ENCODE measurements around the gene PAK1IP1.
"Not testable (repeated sequence)": the region's sequence is repeated elsewhere in the genome, so short reads cannot be mapped to it uniquely, and the experiment has no call there.

The PAK1IP1 gene

DNA sequence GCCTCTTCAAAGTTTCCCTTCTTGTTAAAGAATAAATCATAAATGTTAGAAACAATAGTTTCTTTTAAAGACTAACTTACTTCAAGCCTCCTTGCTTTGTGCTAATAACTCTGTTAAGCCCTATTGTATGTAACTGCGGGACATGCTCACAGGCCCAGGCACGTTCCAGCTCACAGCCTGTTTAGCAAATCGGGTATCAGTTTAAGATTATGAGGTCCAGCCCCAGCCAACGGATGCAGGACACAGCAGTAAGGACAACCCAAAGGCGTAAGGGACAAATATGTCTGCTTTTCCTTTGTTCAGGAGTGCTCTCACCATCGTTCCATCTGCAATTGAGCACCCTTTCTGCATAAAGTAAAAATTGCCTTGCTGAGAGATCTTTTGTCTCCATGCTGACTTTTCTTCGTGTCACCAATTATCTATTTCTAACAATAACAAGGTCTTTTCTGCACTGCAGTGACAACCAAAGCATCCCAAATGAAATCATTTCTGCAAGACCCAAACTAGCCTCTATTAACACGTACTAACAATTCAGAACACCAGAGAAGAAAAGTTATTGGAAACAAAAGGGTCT is 1.7 kb upstream of the PAK1IP1 start:
- no peak for DNase-seq (ENCODE audit: low spot score)

DNA sequence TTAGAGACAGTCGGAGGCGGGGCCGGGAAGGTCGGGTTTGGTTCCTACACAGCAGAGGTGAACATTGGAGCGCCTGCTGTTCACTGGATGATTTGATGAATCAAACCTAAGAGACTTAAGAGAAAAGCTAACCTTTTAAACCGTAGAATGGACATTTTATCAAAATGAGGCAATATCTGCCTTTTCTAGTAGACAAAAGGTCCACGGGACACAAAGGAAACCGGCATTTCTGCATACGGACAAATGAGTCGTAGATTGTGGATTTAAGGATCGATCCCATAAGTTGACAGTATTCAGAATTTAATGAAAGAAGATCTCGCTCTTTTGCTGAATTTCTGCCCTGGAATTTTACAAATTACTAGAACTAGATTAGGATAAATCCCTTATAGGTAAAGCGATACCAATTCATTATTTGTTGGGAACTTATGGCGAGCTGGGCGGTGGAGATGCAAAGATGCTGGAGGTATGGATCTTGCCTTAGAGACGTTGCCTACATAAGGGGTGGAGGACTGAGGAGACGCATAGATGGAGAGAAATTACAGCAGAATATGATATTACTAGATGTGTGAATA is 400 bp downstream of the PAK1IP1 start:
- no peak for DNase-seq (ENCODE audit: low spot score)

DNA sequence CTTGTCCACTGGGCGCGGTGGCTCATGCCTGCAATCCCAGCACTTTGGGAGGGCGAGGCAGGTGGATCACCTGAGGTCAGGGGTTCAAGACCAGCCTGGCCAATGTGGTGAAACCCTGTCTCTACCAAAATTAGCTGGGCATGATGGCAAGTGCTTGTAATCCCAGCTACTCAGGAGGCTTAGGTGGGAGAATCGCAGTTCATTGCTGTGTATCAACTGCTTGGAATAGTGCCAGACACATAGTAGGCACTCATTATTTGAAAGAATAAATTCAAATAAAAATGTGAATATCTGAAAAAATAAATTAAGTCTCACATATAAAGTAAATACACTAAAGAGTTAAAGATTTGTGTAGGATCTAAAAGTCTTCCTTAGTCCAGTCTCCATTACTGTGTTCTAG is 1.9 kb downstream of the PAK1IP1 start:
- DNase-seq (ENCODE audit: low spot score), result no peak

DNA sequence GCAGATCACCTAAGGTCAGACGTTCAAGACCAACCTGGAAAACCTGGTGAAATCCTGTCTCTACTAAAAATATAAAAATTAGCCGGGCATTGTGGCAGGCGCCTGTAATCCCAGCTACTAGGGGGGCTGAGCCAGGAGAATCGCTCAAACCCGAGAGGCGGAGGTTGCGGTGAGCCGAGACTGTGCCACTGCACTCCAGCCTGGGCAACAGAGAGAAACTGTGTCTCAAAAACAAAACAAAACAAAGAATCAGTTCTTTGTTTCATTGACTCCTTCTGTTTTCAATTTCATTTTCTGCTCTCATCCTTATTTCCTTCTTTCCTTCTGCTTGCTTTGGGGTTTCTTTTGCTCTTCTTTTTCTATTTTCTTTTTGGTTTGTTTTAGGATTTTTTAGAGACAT is 19.2 kb downstream of the PAK1IP1 start:
- DNase-seq (ENCODE audit: low spot score), result no peak

DNA sequence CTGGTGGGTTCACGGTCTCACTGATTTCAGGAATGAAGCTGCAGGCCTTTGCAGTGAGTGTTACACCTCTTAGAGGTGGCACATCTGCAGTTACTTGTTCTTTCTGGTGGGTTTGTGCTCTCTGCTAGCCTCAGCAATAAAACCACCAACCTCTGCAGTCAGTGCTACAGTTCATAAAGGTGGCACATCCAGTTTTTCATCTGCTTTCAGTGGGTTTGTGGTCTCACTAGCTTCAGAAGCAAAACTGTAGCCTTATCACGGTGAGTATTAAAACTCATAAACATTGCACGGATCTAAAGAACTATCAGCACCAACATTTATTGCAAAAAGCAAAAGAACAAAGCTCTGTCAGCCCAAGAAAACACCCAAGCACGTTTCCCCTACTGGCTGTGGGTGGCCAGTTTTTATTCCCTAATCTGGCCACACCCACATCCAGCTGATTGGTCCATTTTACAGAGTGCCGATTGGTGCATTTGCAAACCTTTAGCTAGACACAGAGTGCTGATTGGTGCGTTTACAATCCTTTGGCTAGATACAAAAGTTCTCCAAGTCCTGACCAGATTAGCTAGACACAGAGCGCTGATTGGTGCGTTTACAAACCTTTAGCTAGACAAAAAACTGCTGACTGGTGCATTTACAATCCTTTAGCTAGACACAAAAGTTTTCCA is 24.7 kb downstream of the PAK1IP1 start:
- DNase-seq (ENCODE audit: low spot score), result no peak

DNA sequence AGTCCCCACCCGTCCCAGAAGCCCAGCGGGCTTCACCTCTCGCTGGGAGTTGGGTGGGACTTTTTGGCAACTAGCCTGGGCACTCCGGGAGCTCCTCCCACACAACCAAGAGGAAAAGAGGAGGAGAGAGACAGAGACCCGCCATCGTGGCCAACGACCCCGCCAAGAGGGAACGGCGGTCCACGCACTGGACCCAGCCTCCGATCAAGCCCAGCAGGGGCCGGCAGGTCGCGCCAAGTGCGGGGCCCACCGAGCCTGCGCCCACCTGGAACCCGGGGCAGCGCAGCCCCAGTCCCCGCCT is 25.1 kb downstream of the PAK1IP1 start:
- DNase-seq (ENCODE audit: low spot score), result peak; percentile 18

DNA sequence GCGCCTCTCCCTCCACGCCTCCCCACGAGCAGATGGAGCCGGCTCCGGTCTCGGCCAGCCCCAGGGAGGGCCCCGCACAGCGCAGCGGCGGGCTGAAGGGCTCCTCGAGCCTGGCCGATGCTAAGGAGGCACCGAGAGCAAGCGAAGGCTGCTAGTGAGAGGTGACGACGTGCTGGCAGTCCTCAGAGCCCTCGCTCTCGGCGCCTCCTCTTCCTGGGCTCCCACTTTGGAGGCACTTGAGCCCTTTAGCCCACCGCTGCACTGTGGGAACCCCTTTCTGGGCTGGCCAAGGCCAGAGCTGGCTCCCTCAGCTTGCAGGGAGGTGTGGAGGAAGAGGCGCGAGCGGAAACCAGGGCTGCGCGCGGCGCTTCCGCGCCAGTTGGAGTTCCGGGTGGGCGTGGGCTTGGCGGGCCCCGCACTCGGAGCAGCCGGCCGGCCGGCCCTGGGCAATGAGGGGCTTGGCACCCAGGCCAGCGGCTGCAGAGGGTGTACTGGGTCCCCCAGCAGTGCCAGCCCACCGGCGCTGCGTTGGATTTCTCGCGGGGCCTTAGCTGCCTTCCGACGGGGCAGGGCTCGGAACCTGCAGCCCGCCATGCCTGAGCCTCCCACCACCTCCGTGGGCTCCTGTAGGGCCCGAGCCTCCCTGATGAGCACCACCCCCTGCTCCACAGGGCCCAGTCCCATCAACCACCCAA is 25.6 kb downstream of the PAK1IP1 start:
- DNase-seq (ENCODE audit: low spot score), result peak; percentile 29

DNA sequence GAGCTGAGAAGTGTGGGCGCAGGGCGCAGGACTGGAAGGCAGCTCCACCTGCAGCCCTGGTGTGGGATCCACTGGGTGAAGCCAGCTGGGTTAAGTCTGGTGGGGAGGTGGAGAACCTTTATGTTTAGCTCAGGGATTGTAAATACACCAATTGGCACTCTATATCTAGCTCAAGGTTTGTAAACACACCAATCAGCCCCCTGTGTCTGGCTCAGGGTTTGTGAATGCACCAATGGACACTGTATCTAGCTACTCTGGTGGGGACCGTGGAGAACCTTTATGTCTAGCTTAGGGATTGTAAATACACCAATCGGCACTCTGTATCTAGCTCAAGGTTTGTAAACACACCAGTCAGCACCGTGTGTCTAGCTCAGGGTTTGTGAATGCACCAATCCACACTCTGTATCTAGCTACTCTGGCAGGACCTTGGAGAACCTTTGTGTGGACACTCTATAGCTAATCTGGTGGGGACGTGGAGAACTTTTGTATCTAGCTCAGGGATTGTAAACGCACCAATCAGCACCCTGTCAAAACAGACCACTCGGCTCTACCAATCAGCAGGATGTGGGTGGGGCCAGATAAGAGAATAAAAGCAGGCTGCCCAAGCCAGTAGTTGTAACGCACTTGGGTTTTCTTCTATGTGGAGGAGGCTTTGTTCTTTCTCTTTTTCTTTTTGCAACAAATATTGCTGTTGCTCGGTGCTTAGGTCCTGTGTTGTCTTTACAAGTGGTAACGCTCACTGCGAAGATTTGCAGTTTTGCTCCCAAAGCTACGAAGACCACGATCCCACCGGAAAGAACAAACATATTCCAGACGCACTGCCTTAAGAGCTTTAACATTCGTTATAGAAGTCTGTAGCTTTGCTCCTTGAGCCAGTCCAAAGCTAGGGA is 26.4 kb downstream of the PAK1IP1 start:
- not testable (repeated sequence) for DNase-seq (ENCODE audit: low spot score)

DNA sequence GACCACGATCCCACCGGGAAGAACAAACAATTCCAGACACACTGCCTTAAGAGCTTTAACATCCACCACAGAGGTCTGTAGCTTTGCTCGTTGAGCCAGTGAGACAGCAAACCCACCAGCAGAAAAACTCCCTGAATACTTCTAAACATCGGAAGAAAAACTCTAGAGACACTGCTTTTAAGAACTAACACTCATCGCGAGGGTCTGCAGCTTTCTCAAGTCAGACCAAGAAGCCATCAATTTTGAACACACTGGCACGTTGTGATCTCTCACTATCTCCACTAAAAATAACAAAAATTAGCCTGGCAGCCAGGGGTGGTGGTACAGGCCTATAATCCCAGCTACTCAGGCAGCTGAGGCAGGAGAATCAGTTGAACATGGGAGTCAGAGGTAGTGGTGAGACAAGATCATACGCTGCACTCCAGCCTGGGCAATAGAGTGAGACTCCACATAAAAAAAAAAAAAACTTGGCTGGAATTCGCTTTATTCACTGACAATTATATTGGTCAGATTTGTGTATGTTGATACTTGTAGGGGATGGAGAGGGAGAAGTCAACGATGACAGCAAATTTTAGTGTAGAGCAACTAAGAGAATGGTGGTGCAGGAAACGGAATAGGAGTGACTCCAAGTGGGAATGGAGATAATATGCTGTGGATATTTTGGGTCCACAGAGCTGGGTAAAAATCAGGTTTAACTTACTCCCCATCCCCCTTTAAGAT is 27.2 kb downstream of the PAK1IP1 start:
- no peak for DNase-seq (ENCODE audit: low spot score)

DNA sequence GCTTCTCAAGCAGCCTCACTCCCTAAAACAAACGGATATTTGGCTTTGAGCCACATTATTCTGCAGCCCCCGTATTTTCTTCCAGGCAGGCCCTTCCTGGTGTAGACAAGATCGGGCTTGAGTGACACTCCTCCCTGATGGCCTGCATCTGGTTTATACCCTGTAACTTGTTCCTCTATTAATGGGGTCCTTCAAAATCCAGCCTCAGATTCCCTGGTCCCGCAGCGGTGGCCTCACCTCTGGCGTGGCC is 27.7 kb downstream of the PAK1IP1 start:
- DNase-seq (ENCODE audit: low spot score), result no peak

DNA sequence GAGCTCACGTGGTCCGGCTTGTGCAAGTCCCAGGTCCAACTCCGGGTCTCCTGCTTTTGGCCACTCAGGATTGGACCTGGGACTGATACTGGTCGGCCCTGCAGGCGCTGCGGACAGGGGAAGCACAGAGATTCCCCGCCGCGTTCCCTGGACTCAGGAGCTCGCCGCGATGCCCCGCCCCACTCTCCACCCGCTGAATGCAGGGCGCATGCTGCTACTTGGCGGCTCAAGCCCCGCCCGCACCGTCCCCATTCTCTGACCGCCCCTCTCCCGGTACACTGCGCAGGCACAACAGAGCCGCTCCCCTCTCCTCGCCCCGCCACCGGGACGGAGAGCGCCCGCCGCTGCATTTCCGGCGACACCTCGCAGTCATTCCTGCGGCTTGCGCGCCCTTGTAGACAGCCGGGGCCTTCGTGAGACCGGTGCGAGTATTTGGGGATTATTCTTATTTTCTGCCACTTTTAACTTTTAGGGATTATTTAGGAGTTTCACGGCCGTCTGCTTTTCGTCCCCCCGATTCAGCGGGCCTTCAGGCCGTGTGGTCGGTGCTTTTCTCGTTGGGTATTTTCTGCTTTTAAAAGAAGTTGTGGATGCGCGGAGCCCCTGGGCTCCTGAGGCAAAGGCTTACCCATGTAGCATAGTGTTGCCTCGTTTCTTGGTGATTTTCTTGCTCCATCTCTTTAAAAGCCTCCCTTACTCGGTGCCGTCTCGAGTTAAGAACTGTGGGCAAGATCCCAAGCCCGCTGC is 28.2 kb downstream of the PAK1IP1 start, which contains the start of gene TMEM14C:
TMEM14C (plus strand) TSS at position 251 of the 747 bp plus-strand sequence. CDS start 1,544 bp downstream, outside the sequence.
- DNase-seq (ENCODE audit: low spot score), result peak; percentile 99

DNA sequence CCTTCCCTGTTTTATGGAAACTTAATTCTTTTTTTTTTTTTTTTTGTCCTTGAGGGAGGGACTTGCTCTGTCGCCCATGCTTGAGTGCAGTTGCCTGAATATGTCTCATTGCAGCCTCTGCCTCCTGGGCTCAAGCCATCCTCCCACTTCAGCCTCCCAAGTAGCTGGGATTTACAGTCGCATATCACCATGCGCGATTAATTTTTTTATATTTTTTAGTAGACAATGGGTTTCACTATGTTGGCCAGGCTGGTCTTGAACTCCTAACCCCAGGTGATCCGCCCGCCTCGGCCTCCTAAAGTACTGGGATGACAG is 28.8 kb downstream of the PAK1IP1 start:
- DNase-seq (ENCODE audit: low spot score), result no peak

DNA sequence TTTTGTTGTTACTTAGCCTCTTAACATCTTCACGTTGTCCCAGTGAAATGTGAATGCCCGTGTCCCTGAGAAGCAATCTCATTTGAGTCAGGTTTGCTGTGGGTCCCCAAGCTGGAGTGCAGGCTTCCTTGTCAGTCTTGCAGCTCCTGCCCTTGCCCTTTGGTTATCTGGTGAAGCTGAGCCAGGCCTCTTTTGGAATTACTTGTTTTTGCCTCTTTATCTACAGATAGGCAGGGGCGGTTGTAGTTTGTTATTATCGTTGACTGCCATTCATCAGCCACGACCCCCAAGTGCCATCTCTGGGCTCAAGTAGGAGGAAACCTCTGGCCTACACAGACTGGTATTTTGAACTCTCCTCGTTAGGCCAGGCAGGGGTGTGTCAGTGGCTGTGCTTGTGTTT is 30.3 kb downstream of the PAK1IP1 start:
- DNase-seq (ENCODE audit: low spot score), result no peak

DNA sequence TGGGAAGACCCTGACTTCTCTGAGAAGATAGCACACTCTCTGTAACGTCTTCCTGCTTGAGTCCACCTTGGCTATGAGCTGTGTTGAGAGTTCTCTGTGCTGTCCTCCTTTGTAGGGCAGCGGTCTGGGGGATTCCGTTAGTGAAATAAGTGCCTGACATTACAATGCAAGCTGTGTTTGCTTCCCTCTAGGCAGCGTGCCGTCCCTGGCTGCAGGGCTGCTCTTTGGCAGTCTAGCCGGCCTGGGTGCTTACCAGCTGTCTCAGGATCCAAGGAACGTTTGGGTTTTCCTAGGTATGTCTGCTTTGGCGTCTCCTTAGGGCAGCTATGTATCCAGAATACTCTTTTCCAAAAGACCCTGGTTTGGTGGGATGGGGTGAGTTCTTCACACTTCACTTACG is 30.9 kb downstream of the PAK1IP1 start:
- DNase-seq (ENCODE audit: low spot score), result no peak

DNA sequence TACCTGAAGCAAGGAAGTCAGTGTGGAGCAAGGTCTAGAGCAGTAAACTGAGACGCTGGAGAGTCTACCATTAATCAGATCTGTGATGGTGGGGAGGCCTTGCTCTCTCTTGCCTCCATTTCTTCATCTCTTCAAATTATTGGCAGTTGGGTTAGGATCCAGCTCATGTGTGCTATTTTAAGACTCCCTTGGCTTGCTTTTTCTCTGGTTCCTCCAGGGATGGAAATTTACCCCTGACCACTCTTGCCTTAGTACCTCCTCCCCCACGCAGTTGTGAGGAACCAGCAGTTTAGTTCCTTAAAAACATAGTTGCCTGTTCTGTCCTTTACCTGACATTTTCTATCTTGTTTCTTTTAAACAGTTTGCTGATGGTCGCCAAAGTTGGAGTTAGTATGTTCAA is 35.5 kb downstream of the PAK1IP1 start:
- DNase-seq (ENCODE audit: low spot score), result no peak

DNA sequence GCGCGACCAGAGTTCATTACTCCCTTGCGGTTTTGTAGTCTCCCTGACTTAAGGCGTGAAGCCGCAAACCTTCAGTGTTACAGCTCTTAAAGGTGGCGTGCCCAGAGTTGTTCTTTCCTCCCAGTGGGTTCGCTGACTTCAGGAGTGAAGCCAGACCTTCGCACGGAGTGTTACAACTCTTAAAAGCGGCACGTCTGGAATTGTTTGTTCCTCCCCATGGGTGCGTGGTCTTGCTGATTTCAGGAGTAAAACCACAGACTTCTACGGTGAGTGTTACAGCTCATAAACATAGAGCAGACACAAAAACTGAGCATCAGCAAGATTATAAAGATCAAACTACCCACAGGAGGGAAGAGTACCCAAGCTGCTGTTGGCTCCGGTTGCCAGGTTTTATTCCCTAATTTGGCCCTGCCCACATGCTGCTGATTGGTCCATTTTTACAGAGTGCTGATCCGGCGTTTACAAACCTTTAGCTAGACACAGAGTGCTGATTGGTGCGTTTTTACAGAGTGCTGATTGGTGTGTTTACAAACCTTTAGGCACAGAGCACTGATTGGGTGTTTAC is 38.5 kb downstream of the PAK1IP1 start:
- DNase-seq (ENCODE audit: low spot score), result no peak

DNA sequence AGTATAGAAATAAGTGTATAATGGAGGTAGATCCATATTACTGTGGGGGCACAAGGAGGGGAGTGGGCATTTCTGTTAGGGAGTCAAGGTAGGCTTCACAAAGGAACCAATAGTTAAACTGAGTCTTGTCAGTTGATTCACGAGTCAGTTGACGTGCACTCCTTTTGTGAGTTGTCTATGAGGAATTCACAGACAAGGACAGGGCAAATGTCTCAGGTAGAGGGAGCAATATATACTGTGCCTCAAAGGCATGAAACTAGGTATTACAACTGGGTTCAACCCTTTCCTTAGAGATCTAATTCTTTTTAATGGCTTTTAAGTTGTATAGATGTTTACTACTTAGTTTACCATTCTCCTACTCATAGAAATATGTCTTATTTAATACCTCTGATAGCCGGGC is 39.1 kb downstream of the PAK1IP1 start:
- DNase-seq (ENCODE audit: low spot score), result no peak

DNA sequence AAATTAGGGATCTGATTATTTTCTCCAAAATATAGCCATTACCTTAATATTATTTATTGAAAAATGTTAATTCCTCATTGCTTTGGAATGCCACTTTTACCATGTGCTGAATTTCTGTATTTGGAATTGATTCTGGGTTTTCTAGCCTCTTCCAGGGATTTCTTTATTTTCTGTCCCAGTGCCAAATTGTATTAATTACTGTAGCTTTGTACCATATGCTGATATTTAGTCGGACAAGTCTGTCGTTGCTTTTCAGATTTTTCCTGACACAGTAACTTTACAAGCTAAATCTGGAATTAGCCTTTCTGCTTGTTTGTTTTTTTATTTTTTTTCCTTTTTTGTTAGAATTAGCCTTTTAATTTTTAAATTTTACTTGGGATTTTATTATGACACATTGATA is 42.0 kb downstream of the PAK1IP1 start:
- DNase-seq (ENCODE audit: low spot score), result no peak

DNA sequence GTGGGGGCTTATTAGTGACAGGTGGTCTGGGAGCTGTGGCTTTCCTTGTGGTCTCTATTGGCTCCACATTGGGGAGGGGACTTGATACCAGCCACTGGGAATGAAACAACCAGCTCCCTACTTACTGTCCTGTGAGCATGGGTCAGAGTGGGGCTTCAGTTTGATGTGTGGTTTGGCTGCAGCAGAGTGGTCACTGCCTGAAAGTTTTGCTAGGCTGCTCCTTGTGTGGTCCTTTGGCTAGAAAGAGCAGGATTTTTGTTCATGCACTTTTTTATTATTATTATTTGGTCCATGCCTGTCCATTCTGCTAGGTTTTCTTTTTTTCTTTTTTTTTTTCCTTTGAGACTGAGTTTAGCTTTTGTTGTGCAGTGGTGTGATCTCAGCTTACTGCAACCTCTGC is 45.3 kb downstream of the PAK1IP1 start:
- no peak for DNase-seq (ENCODE audit: low spot score)

DNA sequence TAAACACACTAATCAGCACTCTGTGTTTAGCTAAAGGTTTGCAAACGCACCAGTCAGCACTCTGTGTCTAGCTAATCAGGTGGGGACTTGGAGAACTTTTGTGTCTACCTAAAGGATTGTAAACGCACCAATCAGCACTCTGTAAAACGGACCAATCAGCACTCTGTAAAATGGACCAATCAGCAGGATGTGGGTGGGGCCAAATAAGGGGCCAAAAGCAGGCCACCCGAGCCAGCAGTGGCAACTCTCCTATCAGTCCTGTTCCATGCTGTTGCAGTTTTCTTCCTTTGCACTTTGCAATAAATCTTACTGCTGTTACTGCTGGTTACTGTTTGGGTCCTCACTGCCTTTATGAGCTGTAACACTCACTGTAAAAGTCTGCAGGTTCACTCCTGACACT is 46.9 kb downstream of the PAK1IP1 start:
- DNase-seq (ENCODE audit: low spot score), result not testable (repeated sequence)

DNA sequence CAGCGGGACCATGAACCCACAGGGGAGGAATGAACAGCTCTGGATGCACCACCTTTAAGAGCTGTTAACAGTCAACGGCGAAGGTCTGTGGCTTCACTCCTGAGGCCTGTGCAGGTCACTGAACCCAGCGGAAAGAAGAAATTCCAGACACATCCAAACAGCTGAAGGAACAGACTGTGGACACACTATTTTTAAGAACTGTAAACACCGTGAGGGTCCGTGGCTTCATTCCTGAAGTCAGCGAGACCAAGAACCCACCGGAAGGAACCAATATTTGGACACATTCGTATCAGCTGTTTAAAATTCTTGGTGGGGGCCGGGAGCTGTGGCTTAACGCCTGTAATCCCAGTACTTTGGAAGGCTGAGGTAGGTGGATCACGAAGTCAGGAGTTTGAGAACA is 47.5 kb downstream of the PAK1IP1 start:
- DNase-seq (ENCODE audit: low spot score), result no peak
